Neutrophil (primary cell): Measurements from ENCODE around the gene REPS2.

Experiments
- H3K27ac ChIP-seq: fragments of 200-600 bp; sonication (generic); 2 replicates; pipeline ENCODE4 v1.5.1; 2016; ENCODE audit warnings: mild to moderate bottlenecking, moderate library complexity
- H3K27me3 ChIP-seq: fragments of 200-600 bp; sonication (generic); 2 replicates; pipeline ENCODE4 v1.6.0; 2016; ENCODE audit warnings: mild to moderate bottlenecking
- H3K36me3 ChIP-seq: fragments of 200-600 bp; sonication (generic); 2 replicates; pipeline ENCODE4 v1.5.1; 2017
- H3K4me1 ChIP-seq, 2 experiments: fragments of 200-600 bp in 1 of 2; sonication (generic) in 1 of 2; 1 replicate in 1 of 2; 2 replicates in 1 of 2; pipeline versions ENCODE4 v1.5.1 to v1.6.1; 2013 to 2016; ENCODE audit warnings: low read depth in 1 of 2, low read length in 1 of 2, mild to moderate bottlenecking in 1 of 2, moderate library complexity in 1 of 2; ENCODE audit not compliant: control insufficient read depth in 1 of 2, insufficient read depth in 1 of 2
- H3K4me3 ChIP-seq, 2 experiments: fragments of 200-600 bp in 1 of 2; sonication (generic) in 1 of 2; 1 replicate in 1 of 2; 2 replicates in 1 of 2; pipeline ENCODE4 v1.5.1; 2013 to 2016; ENCODE audit warnings: low read depth in 1 of 2, low read length in 1 of 2, mild to moderate bottlenecking in 1 of 2, moderate library complexity in 1 of 2
- H3K9me3 ChIP-seq: fragments of 200-600 bp; sonication (generic); 2 replicates; pipeline ENCODE4 v1.5.1; 2016
- TF ChIP-seq, protein P1 (sequence below): fragments of 200-600 bp; sonication (generic); IDR thresholded peaks from 2 replicates; pipeline ENCODE4 v1.5.1; 2016; ENCODE audit warnings: antibody characterized with exemption

REPS2 gene

GRCh38 chrX:17030092-17030491 lies 83.6 kb downstream of the REPS2 start:
- Histone ChIP-seq H3K4me1 (peaks cover 7 to 13% of the 10 kb centered on the region in 2 experiments), H3K27me3 (no peaks in the 10 kb centered on the region), H3K9me3 (no peaks in the 10 kb centered on the region), H3K27ac (peak overlapping the region; percentile 55), H3K36me3 (peaks cover 65% of the 10 kb centered on the region), H3K4me3 (no peak overlapping the region)
- TF ChIP-seq, protein P1, sequence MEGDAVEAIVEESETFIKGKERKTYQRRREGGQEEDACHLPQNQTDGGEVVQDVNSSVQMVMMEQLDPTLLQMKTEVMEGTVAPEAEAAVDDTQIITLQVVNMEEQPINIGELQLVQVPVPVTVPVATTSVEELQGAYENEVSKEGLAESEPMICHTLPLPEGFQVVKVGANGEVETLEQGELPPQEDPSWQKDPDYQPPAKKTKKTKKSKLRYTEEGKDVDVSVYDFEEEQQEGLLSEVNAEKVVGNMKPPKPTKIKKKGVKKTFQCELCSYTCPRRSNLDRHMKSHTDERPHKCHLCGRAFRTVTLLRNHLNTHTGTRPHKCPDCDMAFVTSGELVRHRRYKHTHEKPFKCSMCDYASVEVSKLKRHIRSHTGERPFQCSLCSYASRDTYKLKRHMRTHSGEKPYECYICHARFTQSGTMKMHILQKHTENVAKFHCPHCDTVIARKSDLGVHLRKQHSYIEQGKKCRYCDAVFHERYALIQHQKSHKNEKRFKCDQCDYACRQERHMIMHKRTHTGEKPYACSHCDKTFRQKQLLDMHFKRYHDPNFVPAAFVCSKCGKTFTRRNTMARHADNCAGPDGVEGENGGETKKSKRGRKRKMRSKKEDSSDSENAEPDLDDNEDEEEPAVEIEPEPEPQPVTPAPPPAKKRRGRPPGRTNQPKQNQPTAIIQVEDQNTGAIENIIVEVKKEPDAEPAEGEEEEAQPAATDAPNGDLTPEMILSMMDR = no peak

DNA sequence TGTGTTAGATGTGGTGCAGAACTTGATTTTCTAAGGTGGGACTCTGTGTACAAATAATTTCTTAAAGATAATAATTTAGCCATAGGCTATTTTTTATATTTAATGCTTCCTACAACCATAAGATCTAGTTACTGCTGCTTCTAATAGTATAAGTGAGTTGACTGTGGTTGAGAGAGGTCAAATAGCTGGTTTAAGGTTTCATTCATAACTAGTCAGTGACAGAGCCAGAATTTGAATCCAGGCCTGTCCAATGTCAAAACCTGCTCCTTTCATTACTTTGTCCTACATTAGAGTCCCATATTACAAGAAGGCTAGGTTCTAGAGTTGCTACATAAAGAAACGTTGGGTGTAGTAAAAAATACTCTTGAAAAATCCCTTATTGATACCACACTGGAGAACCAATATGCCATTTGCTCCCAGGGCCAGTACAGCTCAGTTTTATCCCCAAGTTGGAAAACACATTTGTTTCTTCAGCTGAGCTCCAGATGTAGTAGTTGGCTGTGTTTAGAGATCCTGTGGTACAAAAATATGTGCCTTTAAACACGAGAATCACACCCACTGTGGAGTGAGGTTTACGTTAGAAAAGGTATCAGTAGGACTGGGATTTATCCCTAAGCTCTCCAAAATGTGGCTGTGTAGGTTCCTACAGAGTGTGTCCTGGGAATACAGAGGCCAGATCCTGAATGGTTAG lies 84.3 kb downstream of the REPS2 start:
- Histone ChIP-seq H3K9me3 (no peaks in the 10 kb centered on the region), H3K36me3 (peaks cover 66% of the 10 kb centered on the region), H3K4me3 (no peak overlapping the region), H3K27ac (peak overlapping the region; percentile 55), H3K4me1 (peaks cover 7 to 13% of the 10 kb centered on the region in 2 experiments), H3K27me3 (no peaks in the 10 kb centered on the region)
- TF ChIP-seq, protein P1 = no peak

DNA sequence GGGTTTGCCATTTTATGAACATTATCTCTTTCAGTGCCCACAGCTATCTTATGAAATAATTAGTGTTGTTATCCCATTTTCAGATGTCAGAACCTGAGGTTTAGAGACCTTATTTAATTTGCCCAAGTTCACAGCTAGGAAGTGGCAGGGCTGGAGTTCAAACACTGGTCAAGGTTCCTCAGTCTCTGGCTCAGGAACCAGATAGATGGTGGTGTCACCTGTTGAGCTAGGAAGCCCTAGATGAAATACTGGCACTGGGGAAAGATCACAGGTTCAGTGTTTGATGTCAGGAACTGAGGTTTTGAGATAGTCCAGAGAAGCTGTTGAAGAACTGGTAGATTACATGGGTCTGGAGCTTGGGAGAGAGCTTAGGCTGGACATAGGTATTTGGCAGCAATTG lies 85.4 kb downstream of the REPS2 start:
- H3K36me3 ChIP-seq = peaks cover 73% of the 10 kb centered on the region
- H3K9me3 ChIP-seq = no peaks in the 10 kb centered on the region
- H3K4me1 ChIP-seq = peaks cover 7 to 13% of the 10 kb centered on the region in 2 experiments
- TF ChIP-seq, protein P1 = no peak
- no peak overlapping the region for H3K4me3 ChIP-seq
- H3K27me3 ChIP-seq = no peaks in the 10 kb centered on the region
- no peak overlapping the region for H3K27ac ChIP-seq

DNA sequence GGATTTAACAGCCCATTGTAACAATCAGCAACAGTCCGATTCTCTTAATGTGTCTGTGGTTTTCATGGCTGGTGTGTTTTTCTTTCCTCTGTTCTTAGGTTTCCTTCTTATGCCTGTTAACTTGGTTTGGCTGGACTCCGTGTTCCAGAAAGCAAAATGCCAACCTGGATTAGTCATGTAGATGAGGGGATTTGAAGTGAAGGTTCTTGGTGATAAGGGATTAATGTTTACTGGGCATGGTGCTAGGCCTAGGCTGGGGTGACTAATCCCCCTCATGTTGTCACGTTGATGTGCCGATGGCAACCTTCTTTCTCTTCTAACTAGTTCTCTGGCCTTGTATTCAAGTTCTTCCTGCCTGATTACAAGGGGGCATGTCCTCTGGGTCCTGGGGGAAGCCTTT lies 85.9 kb downstream of the REPS2 start:
- Histone ChIP-seq H3K36me3 (peaks cover 74% of the 10 kb centered on the region), H3K4me3 (no peak overlapping the region), H3K27ac (no peak overlapping the region), H3K9me3 (no peaks in the 10 kb centered on the region), H3K4me1 (peaks cover 7 to 13% of the 10 kb centered on the region in 2 experiments), H3K27me3 (no peaks in the 10 kb centered on the region)
- TF ChIP-seq, protein P1 = no peak

- no peaks in the 10 kb centered on the region for H3K27me3 ChIP-seq
- H3K36me3 ChIP-seq = peaks cover 81% of the 10 kb centered on the region
- no peak overlapping the region for H3K27ac ChIP-seq
- H3K9me3 ChIP-seq = no peaks in the 10 kb centered on the region
- TF ChIP-seq, protein P1 = no peak
- H3K4me3 ChIP-seq = no peak overlapping the region
- H3K4me1 ChIP-seq = peaks cover 5 to 18% of the 10 kb centered on the region in 2 experiments
These were observed 86.8 kb downstream of the REPS2 start for GRCh38 chrX:17033225-17033624.
